Testis (tissue), 3 donors: ENCODE data around the gene ADARB1. TPM values are rescaled to one million over a fixed set of nuclear protein-coding genes. Genes with fewer than 3 reads are reported as not detected.

Source experiments
- DNase-seq: peaks from one replicate; pipeline ENCODE4 v3.0.0-alpha.2; 2019
- H3K27ac ChIP-seq, 2 donors: fragments of 200-600 bp; sonication (generic); one replicate each; pipeline ENCODE4 v1.5.1; 2019
- H3K27me3 ChIP-seq: fragments of 200-600 bp; sonication (generic); one replicate; pipeline ENCODE4 v1.5.1; 2019
- H3K36me3 ChIP-seq: fragments of 200-600 bp; sonication (generic); one replicate; pipeline ENCODE4 v1.5.1; 2017; ENCODE audit warnings: low read depth; ENCODE audit errors: missing control alignments
- H3K4me1 ChIP-seq: fragments of 200-600 bp; sonication (generic); one replicate; pipeline ENCODE4 v1.5.1; 2019
- H3K4me3 ChIP-seq, 2 donors: fragments of 200-600 bp; sonication (generic); one replicate each; pipeline ENCODE4 v1.5.1; 2017 to 2019
- H3K9me3 ChIP-seq: fragments of 200-600 bp; sonication (generic); one replicate; pipeline ENCODE4 v1.5.1; 2017
- POLR2A ChIP-seq: fragments of 450-650 bp; IDR thresholded peaks from one replicate; pipeline ENCODE4 v1.6.1; 2017; ENCODE audit warnings: antibody characterized with exemption, mild to moderate bottlenecking, moderate library complexity
- WGBS, 2 donors: methylation state at CpG; one replicate each; pipeline ENCODE4 v1.1.5; 2018; 5-methylcytosine and 5-hydroxymethylcytosine counted together
- intact Hi-C: fragments of 100-400 bp; cut with DNase I; formaldehyde crosslinking; loops from one replicate; pipeline ENCODE4 v1.15.1; 2023; ENCODE audit warnings: low total_unique reads
- polyA plus RNA-seq: library from polyadenylated mRNA; stranded (reverse); fragments of 350-450 nt; fragmentation: Illumina TruSeq; extraction: RNeasy Lipid Tissue Mini Kit (QIAGEN cat#74804); gene quantifications from one replicate; pipeline ENCODE4 v1.2.3, GENCODE V29; 2014; ENCODE audit warnings: low read depth, low replicate concordance; ENCODE audit not compliant: insufficient read depth
- total RNA-seq, 2 donors: library from RNA; depleted of rRNA; stranded (reverse); fragments of >200 nt; gene quantifications; one replicate each; pipeline ENCODE4 v1.2.3, GENCODE V29; 2016
- TF ChIP-seq, protein P1 (sequence below), 3 experiments: fragments of 450-650 bp in 2 of 3; fragments of 200-600 bp in 1 of 3; sonication (generic) in 1 of 3; IDR thresholded peaks; one replicate each; pipeline ENCODE4 v1.5.1; 2016 to 2019; ENCODE audit warnings: antibody characterized with exemption in 3 of 3, mild to moderate bottlenecking in 2 of 3, moderate library complexity in 1 of 3

Gene ADARB1
- total and polyA plus RNA-seq, 3 donors from 2014 or later, result 17.6 to 23.0 (median 17.6) TPM

DNA sequence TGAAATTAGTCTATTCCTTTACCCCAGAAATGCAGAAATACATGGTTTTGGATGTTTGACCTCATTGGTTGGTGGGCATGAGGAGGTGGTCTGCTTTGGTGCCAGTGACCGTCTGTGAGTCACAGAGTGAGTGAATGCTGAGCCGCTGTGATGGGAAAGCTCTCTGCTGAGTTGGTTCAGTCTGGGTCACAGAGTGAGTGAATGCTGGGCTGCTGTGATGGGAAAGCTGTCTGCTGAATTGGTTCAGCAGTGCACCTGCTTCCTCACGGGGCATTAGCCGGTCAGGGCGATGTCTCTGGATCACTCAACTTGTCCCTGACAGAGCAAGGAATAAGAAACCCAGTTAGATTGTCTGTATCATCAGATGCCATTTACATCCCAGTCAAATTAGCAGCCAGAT is 40.8 kb downstream of the ADARB1 start:
- no peaks in the 10 kb centered on the region for H3K27me3 ChIP-seq
- no peak for TF ChIP-seq POLR2A
- TF ChIP-seq, protein P1, sequence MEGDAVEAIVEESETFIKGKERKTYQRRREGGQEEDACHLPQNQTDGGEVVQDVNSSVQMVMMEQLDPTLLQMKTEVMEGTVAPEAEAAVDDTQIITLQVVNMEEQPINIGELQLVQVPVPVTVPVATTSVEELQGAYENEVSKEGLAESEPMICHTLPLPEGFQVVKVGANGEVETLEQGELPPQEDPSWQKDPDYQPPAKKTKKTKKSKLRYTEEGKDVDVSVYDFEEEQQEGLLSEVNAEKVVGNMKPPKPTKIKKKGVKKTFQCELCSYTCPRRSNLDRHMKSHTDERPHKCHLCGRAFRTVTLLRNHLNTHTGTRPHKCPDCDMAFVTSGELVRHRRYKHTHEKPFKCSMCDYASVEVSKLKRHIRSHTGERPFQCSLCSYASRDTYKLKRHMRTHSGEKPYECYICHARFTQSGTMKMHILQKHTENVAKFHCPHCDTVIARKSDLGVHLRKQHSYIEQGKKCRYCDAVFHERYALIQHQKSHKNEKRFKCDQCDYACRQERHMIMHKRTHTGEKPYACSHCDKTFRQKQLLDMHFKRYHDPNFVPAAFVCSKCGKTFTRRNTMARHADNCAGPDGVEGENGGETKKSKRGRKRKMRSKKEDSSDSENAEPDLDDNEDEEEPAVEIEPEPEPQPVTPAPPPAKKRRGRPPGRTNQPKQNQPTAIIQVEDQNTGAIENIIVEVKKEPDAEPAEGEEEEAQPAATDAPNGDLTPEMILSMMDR (IDR thresholded peaks at IDR 0.05), result no peak
- H3K4me3 ChIP-seq, result no peak overlapping the region
- no peaks in the 10 kb centered on the region for H3K4me1 ChIP-seq
- no peak for DNase-seq
- WGBS, 2 donors, result 93 to 98% methylated on average over 5 of the region's 5 CpGs
- intact Hi-C loops, result no loop called here
- H3K27ac ChIP-seq, result no peak overlapping the region
- no peaks in the 10 kb centered on the region for H3K36me3 ChIP-seq
- no peaks in the 10 kb centered on the region for H3K9me3 ChIP-seq

DNA sequence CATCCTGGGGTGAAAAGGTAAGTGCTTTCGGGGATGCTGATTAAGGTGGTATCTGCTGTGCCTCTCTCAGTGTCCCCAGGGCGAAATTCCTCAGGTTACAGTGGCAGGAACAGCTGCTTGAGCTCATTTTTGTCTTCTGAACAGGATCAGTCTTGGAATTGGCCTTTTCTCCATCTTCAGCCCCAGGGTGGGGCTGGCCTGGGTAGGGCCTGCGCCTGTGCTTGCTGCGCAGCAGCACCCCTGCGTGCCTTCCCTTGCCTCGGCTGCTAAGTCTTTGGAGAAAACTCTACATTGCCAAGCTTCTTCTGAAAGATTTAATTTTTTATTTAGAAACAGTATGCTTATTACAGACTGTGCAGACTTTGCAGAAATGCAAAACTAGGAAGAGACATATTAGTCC is 41.7 kb downstream of the ADARB1 start:
- TF ChIP-seq, protein P1 (IDR thresholded peaks at IDR 0.05), result no peak
- no peak for TF ChIP-seq POLR2A
- H3K36me3 ChIP-seq, result no peaks in the 10 kb centered on the region
- no peak for DNase-seq
- H3K9me3 ChIP-seq, result no peaks in the 10 kb centered on the region
- no peak overlapping the region for H3K27ac ChIP-seq
- H3K27me3 ChIP-seq, result no peaks in the 10 kb centered on the region
- WGBS, 2 donors, result 92 to 93% methylated on average over 6 of the region's 6 CpGs
- no peak overlapping the region for H3K4me3 ChIP-seq
- H3K4me1 ChIP-seq, result no peaks in the 10 kb centered on the region
- intact Hi-C loops, result no loop called here

DNA sequence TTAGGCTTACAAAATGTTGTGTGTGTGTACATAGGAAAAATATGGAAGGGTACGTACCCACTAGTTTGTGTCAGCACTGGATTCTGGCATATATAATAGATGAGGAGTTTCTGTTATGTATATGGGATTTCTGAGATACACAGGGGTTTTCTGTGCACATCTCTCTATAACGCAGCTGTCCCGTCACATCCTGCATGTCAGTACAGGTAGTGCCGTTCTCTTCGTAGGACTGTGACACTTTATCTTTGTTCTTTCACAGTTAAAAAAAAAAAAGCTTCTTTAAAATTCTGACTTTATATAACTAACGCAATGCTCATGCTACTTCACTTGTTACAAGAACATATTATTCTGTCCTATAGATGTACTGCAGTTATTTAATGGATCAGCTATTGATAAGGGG is 42.9 kb downstream of the ADARB1 start:
- Histone ChIP-seq H3K4me1 (no peaks in the 10 kb centered on the region), H3K36me3 (no peaks in the 10 kb centered on the region), H3K4me3 (no peak overlapping the region), H3K9me3 (no peaks in the 10 kb centered on the region), H3K27me3 (no peaks in the 10 kb centered on the region), H3K27ac (no peak overlapping the region)
- no peak for DNase-seq
- TF ChIP-seq, protein P1 (IDR thresholded peaks at IDR 0.05), result no peak
- TF ChIP-seq POLR2A, result no peak
- 94 to 96% methylated on average over 6 of the region's 6 CpGs for WGBS, 2 donors
- intact Hi-C loops, result no loop called here

DNA sequence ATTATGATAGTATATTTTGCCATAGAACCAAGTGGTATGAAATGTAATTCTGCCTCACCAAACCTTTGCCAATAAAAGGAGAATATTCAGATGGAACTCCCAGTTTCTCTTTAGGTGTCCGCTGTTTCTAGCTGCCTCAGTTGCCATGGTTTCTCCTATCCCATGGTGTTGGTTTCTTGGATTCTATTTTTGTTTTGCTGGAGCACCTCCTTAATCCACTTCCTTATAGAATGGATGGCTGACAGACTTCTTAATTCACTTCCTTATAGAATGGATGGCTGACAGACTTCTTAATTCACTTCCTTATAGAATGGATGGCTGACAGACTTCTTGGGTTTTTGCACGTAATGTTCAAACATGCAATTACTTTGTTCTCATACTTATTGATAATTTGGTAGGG is 43.7 kb downstream of the ADARB1 start:
- TF ChIP-seq POLR2A, result no peak
- TF ChIP-seq, protein P1 (IDR thresholded peaks at IDR 0.05), result no peak
- no peaks in the 10 kb centered on the region for H3K27me3 ChIP-seq
- no peak overlapping the region for H3K4me3 ChIP-seq
- H3K4me1 ChIP-seq, result no peaks in the 10 kb centered on the region
- WGBS, 2 donors, result 98% methylated on average over 2 of the region's 2 CpGs
- no peaks in the 10 kb centered on the region for H3K9me3 ChIP-seq
- intact Hi-C loops, result no loop called here
- no peaks in the 10 kb centered on the region for H3K36me3 ChIP-seq
- DNase-seq, result no peak
- no peak overlapping the region for H3K27ac ChIP-seq

DNA sequence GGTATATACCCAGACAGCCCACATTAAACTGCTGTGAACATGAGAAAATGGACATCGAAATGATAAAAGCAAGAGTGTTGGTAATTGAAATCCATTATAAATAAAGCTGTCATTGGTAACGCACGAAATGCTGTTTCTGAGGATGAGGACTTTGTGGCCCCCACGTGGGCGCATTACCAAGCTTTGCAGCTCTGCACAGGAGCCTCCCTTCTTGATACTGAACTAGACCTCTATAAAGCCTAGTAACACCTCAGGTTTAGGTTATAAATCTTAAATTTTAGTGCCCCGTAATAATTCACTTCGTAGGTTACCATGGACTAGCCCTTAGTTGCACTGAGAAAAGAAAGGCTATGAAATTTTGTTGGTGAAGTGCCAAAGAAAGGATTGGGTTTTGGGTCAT is 45.4 kb downstream of the ADARB1 start:
- Histone ChIP-seq H3K4me1 (no peaks in the 10 kb centered on the region), H3K4me3 (no peak overlapping the region), H3K9me3 (no peaks in the 10 kb centered on the region), H3K27ac (no peak overlapping the region), H3K36me3 (no peaks in the 10 kb centered on the region), H3K27me3 (no peaks in the 10 kb centered on the region)
- DNase-seq, result no peak
- no peak for TF ChIP-seq POLR2A
- TF ChIP-seq, protein P1 (IDR thresholded peaks at IDR 0.05), result no peak
- intact Hi-C loops, result no loop called here
- 91 to 97% methylated on average over 7 of the region's 7 CpGs for WGBS, 2 donors
